Superior temporal gyrus (tissue), 1 donor: ENCODE measurements around the gene KRTAP29-1.

Source experiments
- DNase-seq: peaks from one replicate; pipeline ENCODE4 v3.0.0-alpha.2; 2016; ENCODE audit errors: extremely low spot score

Gene KRTAP29-1

DNA sequence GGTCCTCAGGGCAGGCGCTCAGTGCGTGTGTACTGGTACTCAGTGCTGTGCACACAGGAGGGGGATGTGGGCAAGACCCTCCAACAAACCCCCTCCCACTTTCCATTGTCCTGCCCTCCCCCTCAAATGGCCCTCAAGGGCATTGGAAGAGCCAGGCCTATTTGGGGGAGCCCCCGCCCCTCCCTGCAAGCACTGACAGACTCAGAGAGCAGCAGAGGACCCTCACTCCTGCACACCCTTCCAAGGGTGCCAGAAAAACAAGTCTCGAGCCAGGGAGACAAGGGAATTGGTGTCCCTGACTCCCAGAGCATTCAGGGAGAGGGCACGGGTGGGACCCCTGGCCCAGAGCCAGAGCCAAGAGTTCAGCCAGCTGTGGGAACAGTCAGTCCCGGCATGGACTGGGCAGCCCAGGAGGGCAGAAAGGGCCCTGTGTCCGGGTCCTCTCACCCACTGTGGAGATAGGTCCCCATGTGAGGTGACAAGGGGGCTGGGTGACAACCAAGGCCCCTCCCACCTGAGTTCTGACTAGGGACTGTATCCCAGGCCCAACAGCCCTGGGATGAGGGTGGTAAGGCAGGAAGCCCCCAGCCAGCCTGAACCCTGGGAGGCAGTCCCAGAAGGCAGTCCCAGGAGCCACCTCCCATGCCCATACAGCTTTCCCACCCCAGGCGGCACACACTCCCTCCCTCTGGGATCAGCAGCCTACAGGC is 24.9 kb upstream of the KRTAP29-1 start:
- no peak for DNase-seq

DNA sequence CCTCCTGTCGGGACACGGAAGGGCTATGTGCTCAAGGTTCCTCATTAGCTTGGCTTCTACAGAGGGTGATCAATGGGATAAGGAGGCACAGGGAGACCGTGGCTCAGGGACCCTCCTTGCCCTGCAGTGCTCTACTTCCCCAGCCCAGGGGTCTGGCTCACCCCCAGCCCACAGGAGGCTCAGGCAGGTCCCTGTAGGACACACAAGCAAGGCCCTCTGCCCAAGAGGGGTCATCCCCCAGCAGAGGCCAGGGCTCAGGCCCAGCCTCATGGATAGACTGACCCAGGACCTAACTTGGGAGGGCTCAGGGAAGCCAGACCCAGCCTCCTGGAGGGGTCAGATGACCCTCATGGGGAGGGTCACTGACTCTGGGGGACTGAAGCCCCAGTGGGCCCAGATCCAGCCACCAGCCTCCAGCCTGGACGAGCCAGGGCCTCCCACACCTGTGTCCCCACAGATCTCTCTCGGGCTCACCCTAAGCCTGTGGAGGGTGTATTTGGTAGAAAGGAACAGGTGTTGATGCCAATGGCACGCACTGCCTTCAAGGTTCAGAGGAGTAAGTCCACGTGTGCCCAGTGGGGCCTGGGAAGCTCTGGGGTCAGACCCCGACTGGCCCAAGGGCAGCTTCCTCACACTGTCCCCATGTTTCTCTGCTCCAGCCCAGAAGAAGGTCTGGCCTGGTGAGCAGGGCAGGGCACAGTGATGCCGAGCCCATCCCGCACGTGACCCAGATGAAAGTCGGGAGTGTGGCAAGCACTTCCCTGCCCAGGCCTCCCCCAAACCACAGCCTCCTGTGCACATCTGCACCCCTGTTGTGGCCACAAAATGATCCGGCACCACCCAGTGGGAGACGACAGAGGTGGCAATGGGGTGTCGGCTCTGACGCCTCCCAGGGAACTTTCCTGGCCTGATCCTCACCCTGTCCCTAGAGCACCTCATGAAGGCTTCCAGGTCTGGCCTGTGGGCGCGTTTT is 23.8 kb upstream of the KRTAP29-1 start:
- DNase-seq, result no peak

DNA sequence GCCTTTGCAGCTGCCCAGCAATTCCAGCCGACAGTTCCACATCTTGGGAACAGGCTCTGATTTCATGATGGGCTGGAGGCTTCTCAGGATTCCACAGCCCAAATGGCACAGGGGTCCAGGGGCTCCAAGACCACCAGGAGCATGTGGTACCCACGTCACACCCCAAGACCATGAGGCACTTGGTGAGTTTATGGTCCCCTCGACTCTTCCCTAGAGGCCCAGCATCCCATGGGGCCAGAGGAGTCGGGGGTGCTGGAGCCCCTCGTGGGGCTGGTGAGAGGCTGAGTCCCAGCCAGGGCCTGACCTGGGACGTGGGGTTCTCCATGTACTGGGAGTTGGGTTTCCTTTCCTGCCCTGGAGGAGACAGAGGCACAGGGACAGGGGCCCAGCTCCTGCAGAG is 23.0 kb upstream of the KRTAP29-1 start:
- DNase-seq, result no peak

DNA sequence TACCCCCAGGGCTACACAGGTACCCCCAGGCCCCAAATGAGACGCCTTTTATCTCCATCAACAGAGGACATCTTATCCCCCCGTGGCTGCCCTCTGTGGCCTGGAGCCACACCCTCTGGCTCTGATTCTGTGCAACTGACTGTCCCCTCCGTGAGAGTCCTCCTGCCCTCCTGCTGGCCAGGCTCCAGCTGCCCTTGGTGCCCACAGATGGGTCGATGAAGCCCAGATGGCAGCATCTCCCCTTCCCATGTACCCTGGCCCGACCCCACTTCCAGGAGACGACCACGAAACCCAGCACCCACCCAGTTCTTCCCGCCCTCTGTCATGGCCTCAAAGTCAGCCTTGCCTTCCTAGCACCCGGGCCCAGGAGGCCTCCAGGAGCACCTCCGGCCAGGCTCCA is 22.5 kb upstream of the KRTAP29-1 start:
- DNase-seq, result no peak

DNA sequence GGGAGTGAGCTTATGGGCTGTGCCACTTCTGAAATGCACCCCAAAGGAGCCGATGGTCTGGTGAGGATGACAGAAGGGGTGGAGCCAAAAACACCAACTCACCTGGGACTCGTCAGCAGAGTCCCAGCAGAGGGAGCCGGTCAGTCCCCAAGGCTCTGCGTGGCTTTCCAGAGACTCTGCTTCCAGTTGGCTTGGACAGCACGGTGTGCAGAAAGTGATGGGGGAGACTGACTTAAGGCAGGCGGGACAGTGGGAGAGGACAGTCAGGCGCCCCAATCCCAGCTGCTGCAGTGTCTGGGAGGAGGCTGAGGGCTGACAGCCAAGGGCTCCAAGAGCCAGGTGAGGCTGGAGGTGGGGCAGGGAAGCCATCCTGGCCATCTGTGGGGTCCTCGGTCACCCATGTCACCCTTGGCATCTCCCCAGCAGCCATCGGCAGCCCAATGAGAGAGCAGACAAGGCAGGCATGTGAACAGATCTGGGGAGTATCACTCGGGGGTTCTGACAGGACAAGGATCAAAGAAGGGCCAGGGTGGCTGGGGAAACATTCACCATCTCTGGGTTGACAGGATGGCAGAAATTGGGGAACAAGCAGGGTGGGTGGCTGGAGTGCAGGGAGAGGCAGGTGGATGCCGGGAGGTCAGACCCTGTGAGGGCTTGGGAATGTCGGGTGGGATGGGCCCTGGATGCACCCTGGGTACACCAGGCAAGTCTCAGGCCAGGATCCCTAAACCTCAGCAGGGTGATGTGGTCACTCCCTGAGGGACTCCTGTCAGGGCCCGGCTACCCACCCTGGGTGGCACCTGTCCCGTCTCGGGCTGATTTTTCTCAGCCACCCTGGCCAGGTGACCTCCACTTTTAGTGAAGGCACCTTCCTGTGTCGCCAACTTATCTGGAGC is 21.8 kb upstream of the KRTAP29-1 start:
- DNase-seq, result no peak

DNA sequence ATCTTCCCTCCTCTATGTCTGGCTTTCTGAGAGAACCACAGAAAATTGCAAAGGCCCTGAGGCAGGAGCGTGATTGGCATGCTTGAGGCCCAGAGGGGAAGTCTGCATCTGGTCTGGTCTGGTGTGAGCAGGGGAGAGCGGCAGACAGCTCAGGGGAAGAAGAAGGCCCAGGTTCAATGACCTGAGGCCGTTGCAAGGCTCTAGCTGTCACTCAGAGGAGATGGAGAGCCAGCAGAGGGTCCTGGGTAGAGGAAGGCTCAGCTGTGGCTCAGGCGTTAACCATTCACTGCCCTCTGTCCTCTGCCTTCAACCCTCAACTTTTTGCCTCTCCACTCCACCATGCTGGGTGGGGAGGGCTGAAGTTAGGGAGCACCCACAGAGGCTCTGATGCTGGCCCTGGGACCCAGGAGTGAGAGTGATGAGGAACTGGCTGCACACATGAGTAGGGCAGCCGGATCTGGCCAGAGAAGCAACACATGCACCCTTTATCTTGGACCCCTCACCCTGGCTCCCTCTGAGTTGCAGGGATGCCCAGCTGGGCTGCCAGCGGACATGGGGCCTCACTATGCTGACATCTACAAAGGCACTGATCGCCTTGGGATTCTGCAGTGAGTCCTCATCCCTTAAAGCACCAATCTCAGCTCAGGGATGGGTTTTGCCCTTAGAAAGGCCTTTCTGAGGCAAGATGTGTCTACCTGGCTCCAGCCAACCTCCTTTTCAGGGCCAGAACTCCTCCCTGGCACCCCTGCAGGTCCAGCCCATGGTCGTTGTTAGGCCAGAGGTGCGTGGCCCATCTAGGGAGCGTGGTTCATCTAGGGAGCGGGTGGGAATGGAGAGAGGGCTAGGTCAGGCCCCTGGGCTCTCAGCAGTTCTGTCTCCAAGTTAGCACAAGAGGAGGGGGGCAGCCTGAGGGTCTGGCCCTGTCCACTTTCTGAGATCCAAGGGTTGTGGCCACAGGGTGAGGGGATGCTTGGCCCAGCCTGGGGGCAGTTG is 20.5 kb upstream of the KRTAP29-1 start:
- no peak for DNase-seq

DNA sequence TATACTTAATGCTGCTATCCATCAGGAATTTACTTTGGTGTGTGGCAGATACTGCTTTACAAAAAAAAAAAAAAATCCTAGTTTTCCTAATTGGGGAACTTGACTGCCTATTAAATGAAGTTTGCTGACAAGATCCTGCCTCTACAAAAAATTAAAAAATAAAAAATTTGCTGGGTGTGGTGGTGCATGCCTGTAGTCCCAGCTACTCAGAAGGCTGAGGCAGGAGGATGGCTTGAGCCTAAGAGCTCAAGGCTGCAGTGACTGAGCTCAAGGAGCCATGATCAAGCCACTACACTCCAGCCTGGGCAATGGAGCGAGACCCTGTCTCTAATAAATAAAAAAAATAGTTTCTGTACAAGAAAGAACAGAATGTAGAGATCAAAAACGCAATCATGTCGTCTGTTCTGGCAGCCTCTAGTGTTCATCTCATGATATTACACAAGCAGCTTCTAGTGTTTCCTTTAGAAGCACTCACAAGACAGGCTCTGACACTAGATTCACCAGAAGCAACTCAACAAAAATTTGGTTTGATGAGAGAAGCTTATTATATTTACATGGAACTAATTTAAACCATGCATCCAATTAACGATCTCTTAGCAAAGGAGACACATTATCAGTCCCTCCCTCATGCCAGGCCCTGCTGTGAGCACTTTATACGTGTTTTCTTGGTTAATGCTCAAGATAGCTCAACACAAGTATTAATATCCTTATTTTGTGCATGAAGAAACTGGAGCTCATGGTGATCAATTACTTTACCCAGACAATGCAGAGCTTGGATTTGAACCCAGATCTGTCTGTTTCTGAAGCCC is 19.6 kb upstream of the KRTAP29-1 start:
- DNase-seq, result peak; percentile 42

DNA sequence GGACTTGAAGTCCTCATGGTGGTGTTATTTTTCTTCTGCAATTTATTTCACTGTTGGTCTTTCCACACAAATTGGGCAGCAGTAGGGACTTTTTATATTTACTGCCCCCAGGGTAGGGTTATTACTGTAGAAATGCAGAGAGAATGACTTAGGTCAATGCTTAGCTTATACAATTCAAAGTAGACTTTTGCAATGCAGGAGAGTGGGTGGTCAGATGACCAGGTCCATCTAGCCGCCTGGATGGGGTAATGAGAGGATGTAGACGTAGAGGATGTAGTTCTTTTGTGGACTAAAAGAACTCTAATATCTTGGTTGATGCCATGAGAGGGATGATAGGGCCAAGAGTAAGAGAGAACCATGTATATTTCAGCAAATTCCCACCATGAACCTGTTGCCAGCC is 15.6 kb upstream of the KRTAP29-1 start:
- DNase-seq, result no peak

DNA sequence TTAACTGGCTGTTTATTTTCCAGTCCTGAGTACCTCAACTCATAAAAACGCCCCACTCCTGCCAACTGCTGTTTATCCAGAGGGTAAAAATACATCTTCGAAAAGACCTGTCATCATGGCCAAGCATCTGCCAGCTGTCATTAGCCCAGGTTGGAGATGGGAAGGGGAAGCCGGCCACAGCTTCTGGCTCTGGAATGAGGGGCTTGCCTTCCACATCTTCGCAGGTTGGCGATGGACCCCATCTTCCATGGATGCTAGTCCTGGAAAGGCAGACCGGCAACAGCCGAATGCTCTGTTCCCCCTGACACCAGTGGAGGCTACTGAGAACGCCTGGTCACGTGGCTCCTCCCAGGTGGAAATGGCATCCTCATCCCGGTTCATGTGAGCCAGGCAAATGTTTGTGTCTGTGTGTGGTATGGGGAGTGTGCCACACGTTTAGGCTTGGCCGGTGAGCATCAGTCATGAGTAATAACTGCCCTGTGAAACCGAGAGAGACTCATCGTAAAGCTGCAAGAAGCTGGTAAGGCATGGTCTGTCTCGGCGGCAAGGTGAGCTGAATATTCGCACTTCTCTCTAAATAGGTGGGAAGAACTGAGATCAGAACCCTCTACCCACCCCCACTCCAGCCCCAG is 13.3 kb upstream of the KRTAP29-1 start:
- no peak for DNase-seq

DNA sequence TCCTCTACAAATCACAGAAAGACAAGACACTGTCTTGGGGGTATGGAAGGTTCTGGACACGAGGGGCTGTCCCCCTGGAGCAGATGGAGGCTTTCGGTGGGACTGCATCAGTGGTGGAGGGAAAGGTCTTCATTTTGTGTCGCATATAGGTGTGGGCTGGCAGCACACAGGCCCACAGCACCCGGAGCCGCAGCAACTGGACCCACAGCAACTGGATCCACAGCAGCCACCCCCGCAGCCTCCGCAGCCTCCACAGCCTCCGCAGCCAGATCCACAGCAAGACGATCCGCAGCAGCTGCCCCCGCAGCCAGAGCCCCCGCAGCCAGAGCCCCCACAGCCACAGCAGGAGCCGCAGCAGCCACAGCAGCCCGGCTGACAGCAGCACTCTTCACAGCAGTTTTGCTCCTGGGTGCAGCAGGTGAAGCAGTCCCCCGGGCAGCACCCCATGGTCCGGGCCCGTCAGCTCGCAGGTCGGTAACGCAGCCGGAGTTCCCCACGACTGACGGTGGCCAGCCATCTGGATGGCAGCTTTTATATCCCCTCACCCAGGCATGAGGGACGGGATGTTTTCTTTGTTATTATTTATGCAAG is 12.6 kb upstream of the KRTAP29-1 start, which contains the start of gene KRTAP17-1:
TSS of gene KRTAP17-1 (minus strand) at position 507 of the 591 bp plus-strand sequence. CDS start at position 447, 60 bp downstream.
- no peak for DNase-seq

DNA sequence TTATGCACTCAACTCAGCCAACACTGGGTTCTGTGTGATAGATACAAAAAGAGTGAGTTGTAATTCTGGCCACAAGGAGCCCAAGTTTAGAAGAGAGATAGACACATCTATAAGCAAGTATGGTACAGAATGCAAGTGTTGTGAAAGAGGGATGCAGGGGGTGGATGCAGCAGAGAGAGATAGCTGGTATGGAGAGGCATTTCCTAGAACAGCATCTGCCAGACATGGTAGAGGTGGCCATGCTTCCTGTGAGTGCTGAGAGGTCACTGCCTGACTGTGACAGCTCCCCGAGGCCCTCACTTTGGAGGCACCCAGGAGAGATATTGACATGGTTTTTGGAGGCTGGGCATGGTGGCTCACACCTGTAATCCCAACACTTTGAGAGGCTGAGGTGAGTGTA is 8.5 kb upstream of the KRTAP29-1 start:
- no peak for DNase-seq

DNA sequence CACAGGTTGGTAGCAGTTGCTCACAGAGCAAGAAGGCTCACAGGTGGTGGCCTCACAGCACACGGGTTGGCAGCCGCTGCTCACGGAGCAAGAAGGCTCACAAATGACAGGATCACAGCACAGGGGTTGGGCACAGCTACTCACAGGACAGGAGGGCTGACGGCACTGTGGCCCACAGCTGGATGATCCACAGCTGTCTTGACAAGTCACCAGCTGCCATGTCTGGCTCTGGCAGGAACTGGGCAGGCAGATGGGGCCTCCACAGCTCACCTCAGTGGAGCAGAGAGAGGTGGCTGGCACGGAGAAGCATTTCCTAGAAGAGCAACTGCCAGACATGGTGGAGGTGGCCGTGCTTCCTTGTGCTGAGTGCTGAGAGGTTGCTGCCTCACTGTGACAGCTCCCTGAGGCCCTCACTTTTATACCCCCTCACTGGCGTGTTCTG is 6.3 kb upstream of the KRTAP29-1 start, which contains the start of gene KRTAP16-1:
TSS of gene KRTAP16-1 (minus strand) at position 392 of the 442 bp plus-strand sequence. CDS start at position 336, 56 bp downstream.
- DNase-seq, result no peak

DNA sequence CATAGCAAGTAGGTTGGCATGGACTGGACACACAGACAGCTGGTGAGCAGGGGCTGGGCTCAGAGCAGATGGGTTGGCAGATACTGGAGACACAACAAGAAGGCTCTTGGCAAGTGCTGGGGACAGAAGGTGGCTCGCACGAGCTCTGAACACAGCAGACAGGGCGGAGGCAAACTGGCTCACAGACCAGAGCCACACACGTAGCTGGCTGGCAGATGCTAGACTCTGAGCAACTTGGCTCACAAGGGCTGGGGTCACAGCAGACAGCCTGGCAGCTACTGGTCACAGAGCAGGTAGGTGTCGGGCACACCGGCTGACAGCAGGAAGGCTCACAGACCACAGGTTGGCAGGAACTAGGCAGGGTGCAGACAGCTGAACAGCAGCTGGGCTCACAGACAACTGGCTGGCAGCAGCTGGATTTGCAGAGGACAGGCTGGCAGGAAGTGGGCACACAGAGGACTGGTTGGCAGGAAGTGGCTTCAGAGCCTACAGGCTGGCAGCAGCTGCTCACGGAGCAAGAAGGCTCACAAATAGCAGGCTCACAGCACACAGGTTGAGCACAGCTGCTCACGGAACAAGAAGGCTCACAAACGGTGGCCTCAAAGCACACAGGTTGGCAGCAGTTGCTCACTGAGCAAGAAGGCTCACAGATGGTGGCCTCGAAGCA is 5.7 kb upstream of the KRTAP29-1 start:
- peak; percentile 16 for DNase-seq

DNA sequence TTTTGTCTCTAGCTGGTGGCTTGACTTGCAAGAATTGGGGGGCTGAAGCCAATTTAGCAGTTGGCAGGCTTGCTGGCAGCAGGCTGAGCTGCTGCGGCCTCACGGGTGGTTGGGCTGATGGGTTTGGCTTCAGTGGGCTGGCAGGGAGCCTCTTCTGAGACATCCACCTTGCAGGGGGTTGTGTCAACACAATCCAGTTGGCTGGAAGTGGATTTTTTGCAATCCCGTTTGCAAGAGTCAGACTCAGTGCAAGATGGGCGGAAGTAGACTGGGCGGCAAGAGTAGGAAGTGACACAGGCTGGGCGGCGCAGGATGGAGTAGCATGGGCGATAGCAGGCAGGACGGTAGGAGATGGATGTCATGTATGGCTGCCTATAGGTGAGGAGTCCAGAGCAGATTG is 5.0 kb upstream of the KRTAP29-1 start:
- no peak for DNase-seq

DNA sequence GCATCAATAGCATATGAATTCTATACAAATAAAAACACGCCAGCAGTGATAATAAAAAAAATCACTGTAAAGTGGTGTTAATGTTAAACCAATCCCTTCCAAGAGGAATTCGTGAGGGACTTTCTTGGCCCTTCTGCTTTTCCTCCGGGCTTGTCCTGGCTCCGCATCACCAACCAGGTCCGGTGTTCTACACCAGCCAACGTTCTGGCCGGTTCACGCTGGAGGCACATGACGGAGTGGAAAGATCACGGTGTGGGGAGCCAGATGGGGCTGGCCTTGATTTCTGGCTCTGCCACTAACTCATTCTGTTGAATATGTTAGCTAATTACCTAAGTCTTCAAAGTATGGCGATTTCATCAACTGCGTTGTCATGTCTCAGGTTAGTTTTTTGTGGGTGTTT is 1.4 kb upstream of the KRTAP29-1 start:
- DNase-seq, result no peak

DNA sequence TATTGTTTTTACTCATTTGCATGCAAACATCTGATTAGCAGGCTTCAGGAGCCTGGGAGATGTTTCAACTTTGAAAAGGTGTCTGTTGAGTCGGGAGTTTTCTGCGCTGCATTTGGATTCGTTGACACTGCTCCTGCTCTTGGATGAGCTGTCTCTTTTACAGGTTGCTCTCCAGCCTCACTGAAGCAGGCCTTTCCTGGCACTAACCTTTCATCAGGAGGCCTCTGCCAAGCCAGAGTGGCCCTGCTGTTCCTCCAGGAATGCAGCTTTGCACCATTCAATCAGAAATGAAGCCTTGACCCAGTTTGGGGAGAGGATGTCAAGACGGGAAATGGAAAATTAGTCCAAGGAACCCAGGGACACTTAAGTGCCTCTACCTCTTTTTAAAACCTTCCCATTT is 330 bp upstream of the KRTAP29-1 start:
- DNase-seq, result no peak

DNA sequence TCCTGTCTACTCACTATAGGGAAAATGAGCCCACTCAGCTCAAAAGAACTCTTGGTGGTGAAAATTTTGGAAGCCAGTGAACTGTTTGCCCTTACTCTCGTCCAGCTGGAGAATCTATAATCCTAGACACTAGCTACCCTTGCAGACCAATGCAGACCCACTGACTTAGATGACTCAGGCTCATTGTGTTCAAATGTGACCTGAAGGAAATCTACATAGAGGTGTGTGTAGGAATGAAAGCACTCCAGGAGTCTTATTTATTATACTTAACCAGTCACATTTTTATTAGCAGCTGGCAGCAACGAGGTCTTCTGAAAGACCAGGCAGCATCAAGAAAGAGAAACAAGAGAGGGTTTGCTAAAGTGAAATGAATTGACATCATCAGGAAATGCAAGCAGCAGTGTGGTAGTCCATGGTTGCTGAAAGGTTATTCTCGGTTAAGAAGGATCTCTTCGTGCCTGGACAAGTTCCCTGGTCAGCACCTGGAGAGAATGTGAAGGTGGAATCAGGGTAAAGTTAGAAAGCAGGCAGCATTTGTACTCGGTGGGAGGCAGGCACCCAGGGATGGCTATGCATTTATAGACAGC is 1.4 kb downstream of the KRTAP29-1 start:
- no peak for DNase-seq
